Endothelial cell of umbilical vein (primary cell): ENCODE results near the gene IGLON5.

ENCODE experiments used
- EZH2 ChIP-seq: IDR thresholded peaks from 2 replicates; pipeline ENCODE4 v1.6.1; 2012; ENCODE audit warnings: borderline replicate concordance, low read depth, mild to moderate bottlenecking, moderate library complexity, low read length, inconsistent platforms; ENCODE audit not compliant: severe bottlenecking
- JUN ChIP-seq: IDR thresholded peaks from 2 replicates; pipeline ENCODE4 v1.6.1; 2011; ENCODE audit warnings: borderline replicate concordance, low read depth; ENCODE audit not compliant: insufficient read length, insufficient read depth
- POLR2A ChIP-seq: IDR thresholded peaks from 2 replicates; pipeline ENCODE4 v1.6.1; 2012; ENCODE audit warnings: low read depth, mild to moderate bottlenecking, control low read depth, low read length
- POLR2AphosphoS5 ChIP-seq: IDR thresholded peaks from 2 replicates; pipeline ENCODE4 v1.6.1; 2012; ENCODE audit warnings: low read depth, mild to moderate bottlenecking, control low read depth, low read length, moderate library complexity; ENCODE audit not compliant: insufficient read depth
- TF ChIP-seq, protein P1 (sequence below): IDR thresholded peaks from 2 replicates; pipeline ENCODE4 v1.6.1; 2011; ENCODE audit not compliant: insufficient read depth, insufficient read length
- TF ChIP-seq, protein P2 (sequence below), 2 donors: IDR thresholded peaks; 1 replicate in 1 of 2; 2 replicates in 1 of 2; pipeline ENCODE4 v1.5.1; 2011; ENCODE audit warnings: low read length in 2 of 2, mild to moderate bottlenecking in 2 of 2, moderate library complexity in 2 of 2, control low read depth in 1 of 2, inconsistent platforms in 1 of 2, low read depth in 1 of 2; ENCODE audit not compliant: insufficient read depth in 1 of 2; ENCODE audit errors: extremely low read depth in 1 of 2

DNA sequence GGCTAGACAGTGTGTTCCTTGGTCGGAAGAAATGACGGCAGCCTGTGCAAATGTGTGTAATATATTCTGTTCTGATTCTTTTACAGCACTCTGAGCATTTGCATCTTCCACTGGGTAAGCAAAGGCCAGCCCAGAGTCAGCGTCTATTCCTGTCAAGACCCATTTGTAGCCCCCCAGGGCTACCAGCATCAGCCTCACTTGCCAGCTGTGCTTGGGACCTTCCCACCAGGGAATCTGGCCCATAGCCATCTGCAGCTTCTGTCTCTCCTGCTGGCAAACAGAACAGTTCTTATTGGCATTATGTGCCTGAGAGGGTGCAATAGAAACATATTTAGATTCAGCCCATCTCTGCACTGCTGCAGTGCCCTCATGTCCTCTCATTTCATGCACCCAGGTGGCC lies 6.0 kb upstream of the IGLON5 start:
- TF ChIP-seq, protein P1, sequence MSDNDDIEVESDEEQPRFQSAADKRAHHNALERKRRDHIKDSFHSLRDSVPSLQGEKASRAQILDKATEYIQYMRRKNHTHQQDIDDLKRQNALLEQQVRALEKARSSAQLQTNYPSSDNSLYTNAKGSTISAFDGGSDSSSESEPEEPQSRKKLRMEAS, result no peak
- TF ChIP-seq POLR2A (no peak), EZH2 (no peak), POLR2AphosphoS5 (no peak), JUN (no peak)
- TF ChIP-seq, protein P2, sequence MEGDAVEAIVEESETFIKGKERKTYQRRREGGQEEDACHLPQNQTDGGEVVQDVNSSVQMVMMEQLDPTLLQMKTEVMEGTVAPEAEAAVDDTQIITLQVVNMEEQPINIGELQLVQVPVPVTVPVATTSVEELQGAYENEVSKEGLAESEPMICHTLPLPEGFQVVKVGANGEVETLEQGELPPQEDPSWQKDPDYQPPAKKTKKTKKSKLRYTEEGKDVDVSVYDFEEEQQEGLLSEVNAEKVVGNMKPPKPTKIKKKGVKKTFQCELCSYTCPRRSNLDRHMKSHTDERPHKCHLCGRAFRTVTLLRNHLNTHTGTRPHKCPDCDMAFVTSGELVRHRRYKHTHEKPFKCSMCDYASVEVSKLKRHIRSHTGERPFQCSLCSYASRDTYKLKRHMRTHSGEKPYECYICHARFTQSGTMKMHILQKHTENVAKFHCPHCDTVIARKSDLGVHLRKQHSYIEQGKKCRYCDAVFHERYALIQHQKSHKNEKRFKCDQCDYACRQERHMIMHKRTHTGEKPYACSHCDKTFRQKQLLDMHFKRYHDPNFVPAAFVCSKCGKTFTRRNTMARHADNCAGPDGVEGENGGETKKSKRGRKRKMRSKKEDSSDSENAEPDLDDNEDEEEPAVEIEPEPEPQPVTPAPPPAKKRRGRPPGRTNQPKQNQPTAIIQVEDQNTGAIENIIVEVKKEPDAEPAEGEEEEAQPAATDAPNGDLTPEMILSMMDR (IDR thresholded peaks at IDR 0.05; ENCODE audit: extremely low read depth in 1 of 2, insufficient read depth in 1 of 2, low read depth in 1 of 2, low read length in 2 of 2), result no peak
